HG02678 (cell line): ENCODE results near the gene SHC1.

Experiments used
- ATAC-seq: cut with Tn5 transposase; IDR thresholded peaks from one replicate; pipeline ENCODE4 v1.9.1; 2021; ENCODE audit warnings: mild to moderate bottlenecking, moderate library complexity; ENCODE audit not compliant: unreplicated experiment

Gene SHC1

DNA sequence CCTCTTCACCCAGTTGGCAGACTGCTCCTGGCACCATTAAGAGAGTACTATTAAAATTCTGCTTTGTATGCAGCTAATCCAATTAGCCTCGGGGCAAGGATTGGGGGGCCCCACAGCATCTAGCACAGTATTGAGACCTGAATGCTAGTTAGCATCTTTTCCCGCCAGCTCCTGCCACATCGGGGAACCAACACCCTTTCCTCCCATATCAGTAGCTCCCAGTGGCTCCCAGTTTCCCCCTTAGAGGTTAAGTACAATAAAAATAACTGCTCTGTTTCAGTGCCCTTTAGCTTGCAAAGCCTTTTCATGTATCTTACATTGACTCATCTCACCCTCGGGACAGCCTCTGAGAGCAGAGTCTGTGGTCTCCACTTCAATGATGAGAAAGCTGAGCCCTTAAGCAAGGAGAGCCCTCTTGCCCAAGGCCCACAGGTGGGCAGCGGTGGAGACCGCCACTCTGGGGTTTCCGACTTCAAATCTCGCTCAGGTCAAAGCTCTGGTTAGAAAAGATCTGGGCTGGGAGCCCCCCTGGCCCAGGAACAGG is 29.8 kb downstream of the SHC1 start:
- ATAC-seq, result no peak

DNA sequence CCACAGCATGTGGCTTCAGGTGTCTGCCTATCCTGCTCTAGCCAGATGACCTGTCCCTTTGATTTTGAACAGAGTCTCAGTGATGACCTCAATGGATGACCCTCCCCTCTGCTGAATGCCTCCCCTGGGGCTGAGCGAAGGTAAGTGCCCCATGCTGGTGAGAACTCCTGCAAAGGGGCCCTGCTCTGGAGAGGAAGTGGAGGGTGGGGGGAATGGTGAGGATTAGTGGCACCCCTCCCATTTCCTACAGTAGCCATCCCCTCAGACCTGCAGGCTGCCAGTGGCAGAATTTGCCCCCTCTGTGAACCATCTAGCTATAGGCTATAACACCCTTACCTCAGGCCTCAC is 30.4 kb downstream of the SHC1 start:
- no peak for ATAC-seq

DNA sequence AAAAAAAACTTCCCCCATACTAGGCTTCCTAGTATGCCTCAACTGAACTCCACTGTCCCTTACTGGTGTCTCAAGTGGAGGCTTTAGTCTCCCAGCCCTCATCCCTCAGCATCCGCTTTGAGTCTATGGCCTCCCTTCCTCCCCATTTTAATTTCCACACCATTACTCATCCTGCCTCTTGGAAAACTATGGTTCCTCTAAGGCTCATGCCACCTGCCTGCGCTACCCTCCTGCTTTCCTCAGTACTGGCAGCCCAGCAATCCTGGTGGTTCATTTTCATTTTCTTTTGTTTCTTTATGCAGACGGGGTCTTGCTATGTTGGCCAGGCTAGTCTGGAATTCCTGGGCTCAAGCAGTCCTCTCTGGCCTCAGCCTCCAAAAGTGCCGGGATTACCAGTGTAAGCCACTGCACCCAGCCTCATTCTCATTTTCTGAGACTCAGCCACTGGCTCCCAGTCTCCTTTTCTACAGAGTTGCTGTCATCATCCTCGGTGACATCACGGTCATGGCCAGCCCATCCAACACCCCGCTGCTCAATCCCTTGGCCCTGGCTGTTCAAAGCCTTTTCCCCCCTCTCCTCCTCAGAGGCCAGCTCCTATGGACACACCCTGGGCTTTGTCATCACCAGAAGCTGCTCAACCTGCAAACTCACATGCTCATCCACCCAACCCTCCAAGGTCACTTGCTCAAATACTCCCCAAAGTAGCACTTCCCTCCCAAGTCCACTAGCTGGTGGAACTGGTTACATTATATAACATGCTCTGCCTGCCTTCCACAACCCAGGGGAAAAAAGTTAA is 31.7 kb downstream of the SHC1 start:
- no peak for ATAC-seq

DNA sequence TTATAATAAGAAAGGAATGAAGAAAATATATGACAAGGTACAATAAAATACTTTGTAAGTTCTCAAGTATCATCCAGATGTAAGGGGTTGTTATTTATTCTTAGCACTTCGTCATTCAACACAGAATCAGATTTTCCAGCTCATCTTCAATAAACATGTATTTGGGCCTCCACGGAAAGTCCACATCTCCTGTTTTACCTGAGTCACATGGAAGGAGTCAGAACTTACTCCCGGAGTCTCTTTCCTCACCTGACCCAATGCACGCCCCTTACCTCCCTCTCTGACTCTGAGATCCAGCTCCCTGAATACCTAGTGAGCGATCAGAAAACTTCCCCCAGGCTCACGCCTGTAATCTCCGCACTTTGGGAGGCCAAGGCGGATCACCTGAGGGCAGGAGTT is 32.6 kb downstream of the SHC1 start:
- no peak for ATAC-seq

DNA sequence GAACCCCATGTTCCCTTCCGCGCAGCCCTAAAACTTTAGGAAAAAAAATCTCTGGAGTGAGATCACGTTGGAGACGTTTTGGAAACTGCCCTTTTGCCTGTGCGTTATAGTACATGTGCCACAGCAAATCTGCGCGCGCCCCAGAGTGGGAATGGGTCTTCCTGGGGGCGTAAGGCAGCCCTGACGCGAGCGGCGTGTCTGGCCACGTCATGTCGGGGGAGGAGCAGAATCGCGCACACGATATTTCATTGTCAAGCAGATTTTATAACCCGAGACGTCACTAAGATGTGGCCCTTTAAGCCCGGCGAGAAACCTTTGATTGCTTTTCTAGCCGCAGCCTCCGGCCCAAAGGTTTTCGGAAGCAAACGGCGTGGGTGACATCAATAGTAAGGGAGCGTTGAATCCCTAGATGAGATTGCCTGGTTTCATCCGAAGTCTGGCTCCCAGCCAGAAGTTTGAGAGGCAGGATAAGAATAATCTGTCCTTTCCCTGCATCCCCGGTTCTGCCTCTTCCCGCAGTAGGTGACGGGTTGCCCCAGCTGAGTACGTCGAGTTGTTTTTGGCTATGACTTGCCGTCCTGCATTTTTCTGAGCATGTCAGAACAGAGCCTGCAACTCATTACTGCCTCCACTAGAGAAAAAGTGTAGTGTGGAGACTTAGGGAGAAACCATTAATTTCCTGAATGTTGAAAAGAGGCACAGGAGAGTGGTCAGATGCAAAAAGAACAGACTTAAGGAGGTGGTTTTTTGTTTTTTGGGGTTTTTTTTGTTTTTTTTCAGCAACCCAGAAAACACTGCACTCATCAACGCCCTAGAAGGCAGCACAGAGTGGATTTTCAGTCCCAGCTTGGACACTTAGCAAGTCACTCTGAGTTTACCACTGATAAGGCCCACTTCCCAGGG is 33.2 kb downstream of the SHC1 start:
- peak; percentile 56 for ATAC-seq

DNA sequence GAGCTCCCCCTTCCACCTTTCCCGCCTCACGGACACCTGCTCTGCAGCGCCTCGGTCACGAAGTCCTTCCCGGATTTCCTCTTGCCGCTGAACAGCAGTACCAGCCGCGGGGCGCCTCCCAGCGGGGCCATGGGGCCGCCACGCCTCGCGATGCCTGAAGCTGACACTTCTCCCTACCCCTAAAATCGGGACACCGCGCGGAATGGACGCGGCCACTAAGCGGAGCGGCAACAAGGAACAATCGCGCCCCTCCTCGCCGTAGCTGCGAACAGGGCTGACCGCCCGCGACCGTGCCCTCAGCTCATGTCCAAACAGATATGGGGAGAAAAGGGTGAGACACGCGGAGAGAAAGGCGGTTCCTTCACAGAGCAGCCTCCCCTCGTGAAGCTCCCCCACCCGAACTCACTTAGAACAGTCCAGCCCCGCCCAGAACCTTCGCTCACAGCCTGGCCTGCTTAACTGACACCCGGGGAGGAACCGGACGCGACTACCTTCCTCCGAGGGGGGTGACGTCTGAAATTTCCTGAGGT is 33.9 kb downstream of the SHC1 start, which contains the start of gene PMVK:
Gene PMVK, minus strand, starts transcription at position 165 of the 530 bp plus-strand sequence. Its CDS starts 34 bp downstream, at position 131.
- ATAC-seq, result peak; percentile 79

DNA sequence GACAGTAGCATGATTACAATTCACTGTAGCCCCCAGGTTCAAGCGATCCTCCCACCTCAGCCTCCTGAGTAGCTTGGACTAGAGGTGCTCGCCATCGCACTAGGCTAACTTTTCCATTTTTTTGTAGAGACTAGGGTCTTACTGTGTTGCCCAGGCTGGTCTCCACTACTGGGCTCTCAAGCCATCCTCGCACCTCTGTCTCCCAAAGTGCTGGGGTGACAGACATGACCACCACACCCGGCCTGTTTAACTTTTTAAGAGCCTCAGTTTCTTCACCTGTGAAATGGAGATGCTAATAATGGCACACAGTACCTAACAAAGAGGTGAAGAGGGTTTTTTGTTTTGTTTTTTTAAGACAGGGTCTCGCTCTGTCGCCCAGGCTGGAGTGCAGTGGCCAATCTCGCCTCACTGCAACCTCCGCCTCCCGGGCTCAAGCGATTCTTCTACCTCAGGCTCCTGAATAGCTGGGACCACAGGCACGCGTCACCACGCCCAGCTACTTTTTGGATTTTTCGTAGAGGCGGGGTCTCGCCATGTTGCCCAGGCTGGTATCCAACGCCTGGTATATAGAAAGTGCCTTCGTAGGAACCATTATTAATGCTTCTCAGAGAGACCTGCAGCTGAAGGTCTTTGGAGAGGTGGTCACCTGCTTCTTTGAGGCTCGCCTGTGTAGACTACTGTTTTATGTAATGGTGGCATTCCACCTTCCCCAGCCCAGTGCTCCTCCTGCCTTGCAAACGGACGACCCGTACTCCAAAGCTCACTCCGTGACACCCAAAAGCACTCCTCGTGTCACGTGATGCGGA is 34.6 kb downstream of the SHC1 start:
- no peak for ATAC-seq

DNA sequence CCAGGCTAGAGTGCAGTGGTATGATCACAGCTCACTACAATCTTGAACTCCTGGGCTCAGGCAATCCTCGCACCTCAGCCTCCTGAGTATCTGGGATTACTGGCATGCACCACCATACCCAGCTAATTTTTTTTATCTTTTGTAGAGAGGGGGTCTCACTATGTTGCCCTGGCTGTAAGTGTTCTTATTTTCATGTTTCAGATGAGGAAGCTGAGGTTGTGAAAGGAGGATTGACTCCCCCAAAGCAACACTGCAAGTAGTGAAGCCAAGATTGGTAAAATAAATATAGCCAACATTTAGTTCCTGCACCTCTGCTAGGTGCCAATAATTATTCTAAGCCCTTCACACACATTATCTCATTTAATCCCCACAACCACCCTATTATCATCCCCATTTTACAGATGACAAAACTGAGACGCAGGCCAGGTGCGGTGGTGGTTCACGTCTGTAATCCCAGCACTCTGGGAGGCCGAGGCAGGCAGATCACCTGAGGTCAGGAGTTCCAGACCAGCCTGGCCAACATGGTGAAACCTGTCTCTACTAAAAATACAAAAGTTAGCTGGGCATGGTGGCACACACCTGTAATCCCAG is 36.1 kb downstream of the SHC1 start:
- no peak for ATAC-seq

DNA sequence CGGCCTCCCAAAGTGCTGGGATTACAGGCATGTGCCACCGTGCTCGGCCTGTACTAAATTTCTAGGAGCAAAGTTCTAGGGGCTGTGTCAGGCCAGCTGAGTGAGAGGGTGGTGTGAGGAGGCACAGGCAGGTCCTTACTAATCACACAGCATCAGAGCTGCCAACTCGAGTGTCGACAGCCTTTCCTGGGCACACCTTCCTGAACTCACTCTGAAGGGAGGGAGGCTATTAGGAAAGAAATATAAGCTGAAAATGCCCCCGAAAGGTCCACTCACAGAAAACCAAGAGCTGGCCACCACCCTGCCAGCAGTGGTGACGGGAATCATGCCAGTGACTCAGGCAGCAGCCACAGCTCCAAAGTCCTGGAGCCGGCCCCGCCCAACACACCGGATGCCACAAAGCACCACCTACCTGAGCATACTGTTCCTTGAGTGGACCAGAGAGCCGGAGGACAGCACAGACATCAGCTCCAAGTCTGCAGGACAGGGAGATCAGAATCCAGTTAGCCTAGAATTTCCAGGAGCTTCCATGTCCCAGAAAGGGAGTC is 38.5 kb downstream of the SHC1 start:
- ATAC-seq, result no peak

DNA sequence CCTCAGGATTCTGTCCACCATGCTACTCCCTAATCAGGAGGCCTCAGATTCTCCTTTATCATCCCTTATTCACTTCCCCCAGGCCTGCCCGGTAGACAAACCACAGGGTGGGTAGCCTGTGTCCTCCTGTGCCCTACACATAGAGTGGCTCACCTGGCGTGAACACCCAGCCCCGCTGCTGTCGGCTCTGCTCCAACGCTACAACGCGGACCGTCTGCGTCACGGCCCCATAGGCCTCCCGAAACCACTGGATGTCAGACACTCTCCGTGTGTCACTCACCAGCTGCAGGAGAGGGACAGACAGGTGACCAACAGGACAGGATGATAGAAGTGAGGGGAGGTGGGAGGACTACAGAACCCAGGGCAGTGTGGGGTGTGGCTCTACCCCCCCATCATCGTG is 44.3 kb downstream of the SHC1 start:
- no peak for ATAC-seq

DNA sequence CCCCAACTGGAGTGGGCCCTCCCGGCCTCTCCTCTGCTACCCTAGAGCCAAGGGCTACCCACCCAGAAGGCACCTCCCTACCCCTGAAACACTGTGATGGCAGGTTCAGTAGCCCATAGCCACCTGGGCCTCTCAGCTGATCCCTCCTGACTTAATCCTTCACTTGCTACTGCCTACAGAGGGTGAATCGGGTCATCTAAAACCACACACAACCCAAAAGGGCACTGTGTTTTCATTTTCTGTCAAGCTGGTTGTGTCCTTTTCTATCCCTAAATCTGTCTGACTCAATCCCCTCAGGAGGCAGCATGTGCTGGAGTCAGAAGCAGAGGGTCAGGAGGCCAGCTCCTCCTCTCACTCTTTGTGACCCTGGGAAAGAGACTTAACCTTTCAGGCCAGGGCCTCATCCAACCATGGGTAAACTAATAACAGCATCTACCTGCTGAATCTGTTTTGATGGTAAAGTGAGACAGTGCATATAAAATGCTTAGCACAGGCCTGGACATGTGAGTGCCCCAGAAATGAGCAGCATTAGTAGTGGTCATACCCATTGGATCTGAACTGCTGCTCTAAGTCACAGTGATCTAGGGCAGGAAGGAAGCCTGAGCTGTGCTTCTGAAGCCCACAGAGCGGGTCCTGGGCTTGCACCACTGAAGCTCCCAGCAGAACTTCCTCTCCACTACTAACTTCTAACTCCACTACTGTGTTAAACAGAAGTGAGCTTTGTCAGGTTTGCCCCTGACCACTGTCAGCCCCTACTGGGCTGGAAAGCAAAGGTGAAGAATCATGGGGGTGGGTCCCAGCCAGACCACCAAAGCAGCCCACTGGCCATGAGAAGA is 45.0 kb downstream of the SHC1 start:
- ATAC-seq, result no peak

DNA sequence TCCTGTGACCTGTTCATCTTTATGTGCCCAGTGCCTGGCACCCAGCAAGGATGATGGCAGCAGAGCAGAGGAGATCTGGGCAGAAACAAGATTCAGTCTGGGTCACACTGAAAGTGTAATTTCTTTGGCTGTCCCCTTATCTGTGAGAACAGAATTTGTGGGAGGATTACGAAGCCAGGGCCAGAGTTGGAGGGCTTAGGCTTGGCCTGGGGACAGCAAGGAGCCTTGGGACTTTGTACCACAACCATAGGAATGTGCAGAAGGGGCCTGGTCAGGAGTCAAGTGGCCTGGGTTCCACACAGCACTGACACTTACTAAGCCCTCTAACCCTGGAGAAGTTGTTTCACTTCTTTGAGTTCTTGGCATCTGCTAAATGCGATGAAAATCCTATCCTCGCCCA is 46.9 kb downstream of the SHC1 start:
- ATAC-seq, result no peak

DNA sequence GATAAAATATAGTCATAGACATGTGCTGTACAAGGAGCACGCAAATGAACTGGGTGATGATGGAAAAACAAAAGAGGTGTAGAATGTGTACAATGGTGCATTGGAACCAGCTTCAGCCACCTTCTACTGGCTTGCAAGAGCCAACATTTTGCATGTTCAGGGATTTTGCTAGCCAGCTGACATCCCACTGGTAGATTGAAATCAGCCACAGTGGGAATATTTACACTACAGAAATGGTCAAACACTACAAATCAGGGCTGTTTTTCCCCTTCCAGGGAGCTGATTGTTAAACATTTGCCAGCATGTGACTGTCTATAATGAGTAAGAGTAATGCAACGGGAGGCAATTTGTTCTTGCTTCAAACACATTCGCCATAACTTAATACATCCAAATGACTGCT is 57.3 kb downstream of the SHC1 start:
- ATAC-seq, result no peak

DNA sequence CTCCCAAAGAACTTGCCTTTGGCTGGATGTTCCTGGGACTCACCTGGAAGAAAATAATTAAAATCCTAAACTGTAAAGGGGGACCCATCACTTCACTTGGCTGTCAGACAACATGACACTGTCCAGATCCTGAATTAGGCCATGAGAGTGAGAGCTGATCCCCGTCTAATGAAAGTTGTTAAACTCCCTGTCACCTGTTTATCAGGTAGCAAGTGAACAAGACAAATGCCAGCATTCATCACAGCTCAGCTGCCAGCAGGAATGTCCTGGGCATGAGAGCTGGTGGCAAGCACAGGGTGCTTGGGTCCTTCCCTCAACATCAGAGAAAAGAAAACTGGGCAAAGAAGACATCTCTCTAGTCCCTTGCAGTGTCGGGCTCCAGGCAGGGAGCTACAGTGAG is 57.8 kb downstream of the SHC1 start:
- no peak for ATAC-seq
